Stimulated activated CD8-positive, alpha-beta memory T cell treated with anti-CD3 and anti-CD28 coated beads, Interleukin-15, amount 100 ng/mL, for 1 hour (primary cell): ENCODE data around the gene CAVIN1.
A peak's percentile ranks its signal among the peaks of the same experiment; 100 is the strongest.
"Not testable (repeated sequence)": the region's sequence is repeated elsewhere in the genome, so short reads cannot be mapped to it uniquely, and the experiment has no call there.

ENCODE experiments used
- DNase-seq: peaks from one replicate; pipeline ENCODE4 v3.0.0-alpha.2; 2020; ENCODE audit warnings: low read depth

Gene CAVIN1

GRCh38 chr17:42378959-42379594 is 44.0 kb downstream of the CAVIN1 start:
- no peak for DNase-seq

- DNase-seq = no peak
These were observed 44.6 kb downstream of the CAVIN1 start for GRCh38 chr17:42378359-42378958.

GRCh38 chr17:42373896-42374295 is 49.2 kb downstream of the CAVIN1 start:
- no peak for DNase-seq

GRCh38 chr17:42372142-42372541 is 50.9 kb downstream of the CAVIN1 start:
- no peak for DNase-seq

- not testable (repeated sequence) for DNase-seq
These were observed 54.1 kb downstream of the CAVIN1 start for GRCh38 chr17:42368797-42369561.

- not testable (repeated sequence) for DNase-seq
These were observed 54.7 kb downstream of the CAVIN1 start for GRCh38 chr17:42368310-42368709.

- not testable (repeated sequence) for DNase-seq
These were observed 56.7 kb downstream of the CAVIN1 start for GRCh38 chr17:42366176-42367023.

- no peak for DNase-seq
These were observed 57.9 kb downstream of the CAVIN1 start for GRCh38 chr17:42365136-42365535.

- no peak for DNase-seq
These were observed 59.1 kb downstream of the CAVIN1 start for GRCh38 chr17:42363767-42364585.

- no peak for DNase-seq
These were observed 59.8 kb downstream of the CAVIN1 start for GRCh38 chr17:42363231-42363630.

GRCh38 chr17:42362245-42362961 is 60.7 kb downstream of the CAVIN1 start:
- no peak for DNase-seq

GRCh38 chr17:42361781-42362186 is 61.3 kb downstream of the CAVIN1 start:
- peak; percentile 7 for DNase-seq

GRCh38 chr17:42360388-42360787 is 62.7 kb downstream of the CAVIN1 start:
- not testable (repeated sequence) for DNase-seq

GRCh38 chr17:42359133-42359532 is 63.9 kb downstream of the CAVIN1 start:
- DNase-seq = no peak

- DNase-seq = no peak
These were observed 64.6 kb downstream of the CAVIN1 start for GRCh38 chr17:42358434-42358833.

- DNase-seq = no peak
These were observed 67.9 kb downstream of the CAVIN1 start for GRCh38 chr17:42354956-42355843.
